Upper lobe of left lung (tissue), 6 donors: Measurements from ENCODE around the gene KRAS. TPM values are rescaled to one million over a fixed set of nuclear protein-coding genes. Genes with fewer than 3 reads are reported as not detected.

Source experiments
- ATAC-seq, 2 donors: fragments of 200-7000 bp; cut with Tn5 transposase; one replicate each; pipeline ENCODE4 v1.9.1; 2022; ENCODE audit warnings: mild to moderate bottlenecking in 2 of 2, moderate library complexity in 2 of 2; ENCODE audit not compliant: low FRiP score in 2 of 2
- DNase-seq, 2 donors: peaks; one replicate each; pipeline ENCODE4 v3.0.0-alpha.2; 2019 to 2020
- H3K27ac ChIP-seq, 4 donors: fragments of 200-600 bp; sonication (generic); one replicate each; pipeline ENCODE4 v1.5.1; 2016 to 2019
- H3K27me3 ChIP-seq, 4 donors: fragments of 200-600 bp; sonication (generic); one replicate each; pipeline ENCODE4 v1.5.1; 2017 to 2019
- H3K36me3 ChIP-seq, 4 donors: fragments of 200-600 bp; sonication (generic); one replicate each; pipeline ENCODE4 v1.5.1; 2016 to 2019
- H3K4me1 ChIP-seq, 4 donors: fragments of 200-600 bp; sonication (generic); one replicate each; pipeline ENCODE4 v1.5.1; 2018 to 2019
- H3K4me3 ChIP-seq, 4 donors: fragments of 200-600 bp; sonication (generic); one replicate each; pipeline ENCODE4 v1.5.1; 2017 to 2019; ENCODE audit warnings: mild to moderate bottlenecking in 2 of 4, moderate library complexity in 1 of 4
- H3K9me3 ChIP-seq, 4 donors: fragments of 200-600 bp; sonication (generic); one replicate each; pipeline ENCODE4 v1.5.1; 2018 to 2019
- EP300 ChIP-seq, 4 donors: sonication (generic); formaldehyde crosslinking; IDR thresholded peaks; one replicate each; pipeline ENCODE4 v1.5.1; 2017; ENCODE audit warnings: antibody characterized with exemption in 4 of 4, control low read depth in 2 of 4
- POLR2A ChIP-seq, 4 donors: fragments of 450-650 bp; IDR thresholded peaks; one replicate each; pipeline ENCODE4 v1.5.1; 2016 to 2017; ENCODE audit warnings: antibody characterized with exemption in 4 of 4, mild to moderate bottlenecking in 2 of 4
- POLR2AphosphoS5 ChIP-seq, 2 donors: sonication (generic); formaldehyde crosslinking; IDR thresholded peaks; one replicate each; pipeline ENCODE4 v1.5.1; 2017; ENCODE audit warnings: antibody characterized with exemption in 2 of 2
- WGBS, 2 donors: methylation state at CpG; one replicate each; pipeline ENCODE4 v1.1.5; 2017 to 2018; 5-methylcytosine and 5-hydroxymethylcytosine counted together
- total RNA-seq, 6 donors: library from RNA; depleted of rRNA in 4 of 6; stranded (reverse); fragments of >200 nt in 4 of 6; gene quantifications; one replicate each; pipeline versions ENCODE4 v1.1.0 to v1.2.1, GENCODE V29; 2016 to 2021
- TF ChIP-seq, protein P1 (sequence below), 6 experiments: fragments of 450-650 bp in 4 of 6; fragments of 200-600 bp in 2 of 6; sonication (generic) in 2 of 6; IDR thresholded peaks; one replicate each; pipeline ENCODE4 v1.5.1; 2016 to 2019; ENCODE audit warnings: antibody characterized with exemption in 6 of 6
- donor health status: DM: no; HTN: no; CAD: no; lungs with moderate emphysema.
- donor health status: DM: no; HTN: yes; CAD: no; lungs with severe emphysema.

KRAS gene
- total RNA-seq, 6 donors from 2014 or later = 10.4 to 32.9 (median 20.6) TPM

DNA sequence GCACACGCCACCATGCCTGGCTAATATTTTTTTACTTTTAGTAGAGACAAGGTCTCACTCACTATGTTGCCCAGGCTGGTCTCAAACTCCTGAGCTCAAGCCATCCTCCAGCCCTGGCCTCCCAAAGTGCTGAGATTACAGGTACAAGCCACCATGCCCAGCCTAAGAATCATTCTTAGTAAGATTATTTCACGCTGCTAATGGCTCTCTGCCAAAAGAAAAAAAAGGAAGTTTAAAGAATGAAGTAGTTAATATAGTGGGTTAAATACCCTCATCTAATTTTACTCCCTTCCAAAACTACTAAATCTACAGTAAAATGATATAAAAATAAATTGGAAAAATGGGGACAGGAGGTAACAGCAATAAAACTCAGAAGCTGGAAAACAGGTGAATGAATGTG is 53.1 kb downstream of the KRAS start:
- no peaks in the 10 kb centered on the region for H3K9me3 ChIP-seq
- TF ChIP-seq EP300 (IDR thresholded peaks at IDR 0.05) = no peak
- ATAC-seq = no peak
- H3K27me3 ChIP-seq = no peaks in the 10 kb centered on the region
- H3K4me1 ChIP-seq = peaks cover 7 to 13% (median 8%) of the 10 kb centered on the region in 4 donors
- no peaks in the 10 kb centered on the region for H3K36me3 ChIP-seq
- no peak overlapping the region for H3K27ac ChIP-seq
- 72 to 82% methylated on average over 2 of the region's 2 CpGs for WGBS, 2 donors
- no peak overlapping the region for H3K4me3 ChIP-seq
- DNase-seq = no peak

DNA sequence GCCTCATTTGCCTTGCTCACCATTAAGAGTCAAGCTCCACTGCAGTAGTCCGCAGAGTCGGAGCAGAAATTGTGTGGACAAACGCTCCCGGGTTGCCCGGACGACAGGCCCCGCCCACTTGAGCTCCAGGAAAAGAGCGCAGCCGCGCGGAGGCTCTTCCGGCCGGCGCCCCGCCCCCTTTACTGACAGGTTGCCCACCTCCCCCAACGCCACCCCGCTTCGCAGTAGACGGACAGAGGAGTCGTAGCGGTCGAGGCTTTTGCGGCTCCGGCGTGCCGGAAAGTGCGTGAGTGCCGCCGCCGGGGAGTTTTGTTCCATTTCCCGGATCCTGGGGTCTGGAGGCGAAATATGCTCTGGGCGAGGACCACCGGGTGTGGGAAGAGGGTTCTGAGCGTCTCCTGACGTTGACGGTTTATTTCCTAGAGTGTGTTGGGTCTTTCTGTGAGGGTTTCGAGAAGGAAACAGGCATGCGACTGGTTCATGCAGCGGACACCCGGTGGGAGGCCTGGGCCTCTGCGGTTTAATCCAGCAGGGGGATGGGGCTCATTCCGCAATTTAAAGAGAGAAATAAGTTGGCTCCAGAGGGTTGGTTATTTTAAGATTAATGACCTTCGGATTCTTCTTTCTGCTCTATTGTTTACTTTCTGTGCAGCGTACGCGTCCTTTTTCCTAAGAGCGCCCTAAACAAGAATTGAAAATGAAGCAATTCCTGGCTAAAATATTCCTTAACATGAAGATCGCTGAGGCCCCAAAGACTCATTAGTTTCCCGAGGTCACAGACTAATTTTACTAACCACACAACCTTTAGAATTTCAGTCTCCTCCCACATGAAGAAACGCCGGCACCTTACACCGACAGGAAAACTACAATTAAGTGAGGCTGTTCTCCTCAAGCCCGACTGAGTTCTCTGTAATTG is 55.4 kb downstream of the KRAS start, which contains the start of the genes DNAI7 and ETFRF1:
DNAI7 (minus strand) TSS at position 105 of the 916 bp plus-strand sequence; CDS start at position 23, 82 bp downstream.
ETFRF1 (plus strand) TSS at position 182 of the 916 bp plus-strand sequence. CDS start 8,720 bp downstream, outside the sequence.
- no peaks in the 10 kb centered on the region for H3K9me3 ChIP-seq
- DNase-seq = peak; percentile 98 to 100
- no peaks in the 10 kb centered on the region for H3K36me3 ChIP-seq
- 0 to 1% methylated on average over 28 to 52 of the region's 54 CpGs for WGBS, 2 donors
- H3K4me3 ChIP-seq = peak within 1 kb of the TSS; percentile 21 to 86 (median 62)
- no peaks in the 10 kb centered on the region for H3K27me3 ChIP-seq
- peak within 1 kb of the TSS; percentile 90 to 94 (median 93) for H3K27ac ChIP-seq
- ATAC-seq = peak; percentile 99 to 100
- TF ChIP-seq POLR2AphosphoS5 (IDR thresholded peaks at IDR 0.05) (peak; percentile 90 to 94), EP300 (IDR thresholded peaks at IDR 0.05) (peak in 2 of 4 donors; percentile 27 to 56), POLR2A (IDR thresholded peaks at IDR 0.05) (peak in 3 of 4 donors; percentile 79 to 87 (median 82))
- TF ChIP-seq, protein P1, sequence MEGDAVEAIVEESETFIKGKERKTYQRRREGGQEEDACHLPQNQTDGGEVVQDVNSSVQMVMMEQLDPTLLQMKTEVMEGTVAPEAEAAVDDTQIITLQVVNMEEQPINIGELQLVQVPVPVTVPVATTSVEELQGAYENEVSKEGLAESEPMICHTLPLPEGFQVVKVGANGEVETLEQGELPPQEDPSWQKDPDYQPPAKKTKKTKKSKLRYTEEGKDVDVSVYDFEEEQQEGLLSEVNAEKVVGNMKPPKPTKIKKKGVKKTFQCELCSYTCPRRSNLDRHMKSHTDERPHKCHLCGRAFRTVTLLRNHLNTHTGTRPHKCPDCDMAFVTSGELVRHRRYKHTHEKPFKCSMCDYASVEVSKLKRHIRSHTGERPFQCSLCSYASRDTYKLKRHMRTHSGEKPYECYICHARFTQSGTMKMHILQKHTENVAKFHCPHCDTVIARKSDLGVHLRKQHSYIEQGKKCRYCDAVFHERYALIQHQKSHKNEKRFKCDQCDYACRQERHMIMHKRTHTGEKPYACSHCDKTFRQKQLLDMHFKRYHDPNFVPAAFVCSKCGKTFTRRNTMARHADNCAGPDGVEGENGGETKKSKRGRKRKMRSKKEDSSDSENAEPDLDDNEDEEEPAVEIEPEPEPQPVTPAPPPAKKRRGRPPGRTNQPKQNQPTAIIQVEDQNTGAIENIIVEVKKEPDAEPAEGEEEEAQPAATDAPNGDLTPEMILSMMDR (IDR thresholded peaks at IDR 0.05) = peak in 2 of 6 experiments; percentile 20 to 33
- H3K4me1 ChIP-seq = peaks cover 7 to 13% (median 8%) of the 10 kb centered on the region in 4 donors

DNA sequence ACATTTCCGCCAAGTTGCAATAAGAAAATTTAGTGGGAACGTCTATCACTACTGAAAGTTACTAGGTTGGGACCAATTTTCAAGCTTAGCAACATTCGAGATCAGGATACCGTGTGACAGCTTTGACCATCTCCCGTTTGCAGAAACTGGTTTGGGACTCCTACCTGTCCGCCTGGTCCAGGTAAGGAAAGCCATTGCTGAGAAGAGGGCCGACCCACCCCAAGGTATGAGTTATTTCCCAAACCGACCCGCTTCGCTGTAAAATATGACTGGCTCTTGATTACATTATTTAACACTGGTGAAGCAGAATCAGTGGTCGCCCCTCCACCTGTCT is 56.0 kb downstream of the KRAS start:
- TF ChIP-seq, protein P1 (IDR thresholded peaks at IDR 0.05) = no peak
- TF ChIP-seq POLR2AphosphoS5 (IDR thresholded peaks at IDR 0.05) (no peak), POLR2A (IDR thresholded peaks at IDR 0.05) (no peak), EP300 (IDR thresholded peaks at IDR 0.05) (no peak)
- Histone ChIP-seq H3K27me3 (no peaks in the 10 kb centered on the region), H3K27ac (peak overlapping the region; percentile 90 to 94 (median 93)), H3K9me3 (no peaks in the 10 kb centered on the region), H3K4me1 (peaks cover 7 to 13% (median 8%) of the 10 kb centered on the region in 4 donors), H3K36me3 (no peaks in the 10 kb centered on the region), H3K4me3 (peak overlapping the region; percentile 21 to 86 (median 62))
- 9% methylated on average over 11 of the region's 11 CpGs for WGBS, 2 donors
- no peak for DNase-seq
- peak in 1 of 2 donors; percentile 25 for ATAC-seq

DNA sequence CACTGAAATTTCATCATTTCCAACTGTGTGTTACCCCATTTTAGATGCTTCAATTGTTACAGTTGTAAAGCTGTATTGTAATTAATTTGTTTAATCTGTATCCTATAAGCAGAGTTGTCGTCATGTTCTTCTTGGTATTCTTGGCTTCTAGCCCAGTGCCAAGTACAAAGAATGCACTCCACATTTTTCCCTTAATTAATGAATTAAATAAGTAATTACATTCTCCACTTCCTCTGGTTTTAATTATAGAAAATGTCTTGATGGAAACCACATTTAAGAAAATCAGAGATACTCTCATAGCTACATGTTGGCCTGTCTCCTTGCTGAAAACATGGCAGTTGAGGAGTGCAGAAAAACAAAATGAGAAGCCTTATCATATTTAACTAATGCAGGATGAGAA is 56.5 kb downstream of the KRAS start:
- Histone ChIP-seq H3K27ac (peak overlapping the region in 2 of 4 donors; percentile 90 to 92), H3K4me3 (peak overlapping the region in 3 of 4 donors; percentile 57 to 86 (median 68)), H3K36me3 (no peaks in the 10 kb centered on the region), H3K4me1 (peaks cover 7 to 13% (median 8%) of the 10 kb centered on the region in 4 donors), H3K9me3 (no peaks in the 10 kb centered on the region), H3K27me3 (no peaks in the 10 kb centered on the region)
- ATAC-seq (no peak), DNase-seq (no peak)
- TF ChIP-seq, protein P1 (IDR thresholded peaks at IDR 0.05) = no peak
- TF ChIP-seq POLR2A (IDR thresholded peaks at IDR 0.05) (no peak), EP300 (IDR thresholded peaks at IDR 0.05) (no peak), POLR2AphosphoS5 (IDR thresholded peaks at IDR 0.05) (no peak)
- 15 to 32% methylated on average over 1 of the region's 1 CpG for WGBS, 2 donors

DNA sequence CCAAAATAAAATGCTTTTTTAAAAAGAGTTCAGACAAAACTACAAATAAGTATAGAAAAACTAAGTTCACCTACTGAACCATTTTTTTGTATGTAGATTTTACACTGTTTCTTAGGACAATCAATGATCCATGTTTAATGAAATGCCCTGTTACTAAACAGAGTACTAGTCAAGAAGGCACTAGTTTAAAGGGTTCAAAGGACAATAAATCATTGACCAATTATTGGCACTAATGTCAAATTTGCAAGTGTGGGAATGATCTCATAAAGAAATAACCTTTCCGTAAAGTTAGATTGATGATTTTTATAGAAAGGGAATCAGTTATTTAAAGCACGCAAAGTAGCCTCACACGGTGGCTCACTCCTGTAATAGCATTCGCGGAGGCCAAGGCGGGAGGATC is 59.9 kb downstream of the KRAS start:
- H3K27ac ChIP-seq = no peak overlapping the region
- peaks cover 5 to 8% (median 6%) of the 10 kb centered on the region in 4 donors for H3K4me1 ChIP-seq
- DNase-seq (no peak), ATAC-seq (no peak)
- H3K36me3 ChIP-seq = no peaks in the 10 kb centered on the region
- 97 to 98% methylated on average over 6 of the region's 6 CpGs for WGBS, 2 donors
- H3K9me3 ChIP-seq = no peaks in the 10 kb centered on the region
- no peak overlapping the region for H3K4me3 ChIP-seq
- TF ChIP-seq POLR2AphosphoS5 (IDR thresholded peaks at IDR 0.05) (no peak), EP300 (IDR thresholded peaks at IDR 0.05) (no peak), POLR2A (IDR thresholded peaks at IDR 0.05) (no peak)
- TF ChIP-seq, protein P1 (IDR thresholded peaks at IDR 0.05) = no peak
- H3K27me3 ChIP-seq = no peaks in the 10 kb centered on the region
